MM.1S (cell line): ENCODE results near the gene SKAP2.

Source experiments
- DNase-seq: peaks from one replicate; pipeline ENCODE4 v3.0.0-alpha.2; 2015
- H2AFZ ChIP-seq: fragments of 300-600 bp; sonication (generic); 2 replicates; pipeline ENCODE4 v1.6.0; 2016; ENCODE audit warnings: antibody characterized with exemption, low read length
- H3F3A ChIP-seq: fragments of 300-600 bp; sonication (generic); 2 replicates; pipeline ENCODE4 v1.6.1; 2016; ENCODE audit warnings: mild to moderate bottlenecking, antibody characterized with exemption, low read length, moderate library complexity, mixed read lengths; ENCODE audit not compliant: insufficient read depth
- H3K27ac ChIP-seq: fragments of 300-600 bp; sonication (generic); 2 replicates; pipeline ENCODE4 v1.5.1; 2016; ENCODE audit warnings: mild to moderate bottlenecking, low read length
- H3K27me3 ChIP-seq: fragments of 300-600 bp; sonication (generic); replicated peaks from 2 replicates; pipeline ENCODE4 v1.6.0; 2016; ENCODE audit warnings: low read length; ENCODE audit not compliant: insufficient read depth
- H3K36me3 ChIP-seq: fragments of 300-600 bp; sonication (generic); replicated peaks from 2 replicates; pipeline ENCODE4 v1.6.1; 2016; ENCODE audit warnings: mild to moderate bottlenecking, low read length, mixed read lengths; ENCODE audit not compliant: insufficient read depth
- H3K4me1 ChIP-seq: fragments of 300-600 bp; sonication (generic); 2 replicates; pipeline ENCODE4 v1.6.1; 2016; ENCODE audit warnings: low read length, mixed read lengths
- H3K4me2 ChIP-seq: fragments of 300-600 bp; sonication (generic); 2 replicates; pipeline ENCODE4 v1.6.0; 2016; ENCODE audit warnings: low read depth, low read length
- H3K4me3 ChIP-seq: fragments of 300-600 bp; sonication (generic); 2 replicates; pipeline ENCODE4 v1.5.1; 2016; ENCODE audit warnings: low read length, mixed read lengths
- H3K79me2 ChIP-seq: fragments of 300-600 bp; sonication (generic); 2 replicates; pipeline ENCODE4 v1.6.1; 2016; ENCODE audit warnings: mixed run types, low read length, mixed read lengths
- H3K9ac ChIP-seq: fragments of 300-600 bp; sonication (generic); 2 replicates; pipeline ENCODE4 v1.6.1; 2016; ENCODE audit warnings: low read length, mixed read lengths
- H3K9me2 ChIP-seq: fragments of 300-600 bp; sonication (generic); replicated peaks from 2 replicates; pipeline ENCODE4 v1.6.1; 2016; ENCODE audit warnings: mild to moderate bottlenecking, low read length, mixed read lengths; ENCODE audit not compliant: insufficient read depth
- H3K9me3 ChIP-seq: fragments of 300-600 bp; sonication (generic); replicated peaks from 2 replicates; pipeline ENCODE4 v1.6.1; 2016; ENCODE audit warnings: mild to moderate bottlenecking, low read length, mixed read lengths; ENCODE audit not compliant: insufficient read depth
- H4K20me1 ChIP-seq: fragments of 300-600 bp; sonication (generic); 2 replicates; pipeline ENCODE4 v1.6.1; 2016; ENCODE audit warnings: mild to moderate bottlenecking, low read length, moderate library complexity, mixed read lengths; ENCODE audit not compliant: insufficient read depth
- CTCF ChIP-seq: fragments of 300-600 bp; sonication (generic); IDR thresholded peaks from 2 replicates; pipeline ENCODE4 v1.5.1; 2016; ENCODE audit warnings: antibody characterized with exemption, low read length, mixed read lengths
- EZH2 ChIP-seq: fragments of 300-600 bp; sonication (generic); optimal IDR thresholded peaks from 2 replicates; pipeline ENCODE3; 2017; ENCODE audit warnings: low read depth, mild to moderate bottlenecking, antibody characterized with exemption, low read length, mixed read lengths
- EZH2phosphoT487 ChIP-seq: fragments of 300-600 bp; sonication (generic); IDR thresholded peaks from 2 replicates; pipeline ENCODE4 v1.6.1; 2018; ENCODE audit warnings: antibody characterized with exemption, low read length

SKAP2 gene

GRCh38 chr7:26723129-26723528, 141.3 kb downstream of the SKAP2 start:
- Histone ChIP-seq H3K4me1 (0 out of 2 replicates have a peak, but pooled peaks cover 5% of the 10 kb centered on the region), H2AFZ (no peak overlapping the region), H3K27me3 (no peaks in the 10 kb centered on the region), H4K20me1 (no peaks in the 10 kb centered on the region), H3K27ac (no peak overlapping the region), H3K9me3 (no peaks in the 10 kb centered on the region), H3K4me2 (0 out of 2 replicates have a peak overlapping the region, but pooled peaks have one; percentile 2), H3K4me3 (no peak overlapping the region), H3K9me2 (no peaks in the 10 kb centered on the region), H3K9ac (no peak overlapping the region), H3K36me3 (no peaks in the 10 kb centered on the region), H3F3A (no peaks in the 10 kb centered on the region), H3K79me2 (no peaks in the 10 kb centered on the region)
- peak; percentile 10 for DNase-seq
- TF ChIP-seq EZH2 (no peak), CTCF (no peak), EZH2phosphoT487 (no peak)

GRCh38 chr7:26721450-26721849, 142.9 kb downstream of the SKAP2 start:
- Histone ChIP-seq H2AFZ (no peak overlapping the region), H3K79me2 (no peaks in the 10 kb centered on the region), H3K27me3 (no peaks in the 10 kb centered on the region), H3K27ac (no peak overlapping the region), H4K20me1 (no peaks in the 10 kb centered on the region), H3F3A (no peaks in the 10 kb centered on the region), H3K4me1 (0 out of 2 replicates have a peak, but pooled peaks cover 5% of the 10 kb centered on the region), H3K4me2 (no peak overlapping the region), H3K9me2 (no peaks in the 10 kb centered on the region), H3K9me3 (no peaks in the 10 kb centered on the region), H3K9ac (no peak overlapping the region), H3K4me3 (no peak overlapping the region), H3K36me3 (no peaks in the 10 kb centered on the region)
- DNase-seq, result no peak
- no peak for TF ChIP-seq EZH2phosphoT487
- no peak for TF ChIP-seq EZH2
- TF ChIP-seq CTCF, result no peak

GRCh38 chr7:26718063-26718462, 146.3 kb downstream of the SKAP2 start:
- no peaks in the 10 kb centered on the region for H3K9me3 ChIP-seq
- H3K36me3 ChIP-seq, result no peaks in the 10 kb centered on the region
- no peak for TF ChIP-seq EZH2
- TF ChIP-seq CTCF, result no peak
- no peak for TF ChIP-seq EZH2phosphoT487

More at GRCh38 chr7:26718063-26718462, 146.3 kb downstream of the SKAP2 start:
- Histone ChIP-seq H3K27me3 (no peaks in the 10 kb centered on the region), H4K20me1 (no peaks in the 10 kb centered on the region), H3K9ac (no peak overlapping the region), H3F3A (no peaks in the 10 kb centered on the region), H3K4me3 (no peak overlapping the region), H3K4me2 (no peak overlapping the region), H2AFZ (no peak overlapping the region), H3K4me1 (0 out of 2 replicates have a peak, but pooled peaks cover 4% of the 10 kb centered on the region), H3K79me2 (no peaks in the 10 kb centered on the region), H3K27ac (no peak overlapping the region), H3K9me2 (no peaks in the 10 kb centered on the region)
- DNase-seq, result no peak
